Medulla oblongata (tissue), 1 donor: Measurements from ENCODE around the gene RAPGEF5.
"Not testable (repeated sequence)": the region's sequence is repeated elsewhere in the genome, so short reads cannot be mapped to it uniquely, and the experiment has no call there.

Experiments
- DNase-seq: peaks from one replicate; pipeline ENCODE4 v3.0.0-alpha.2; 2015; ENCODE audit errors: extremely low spot score

Gene RAPGEF5

GRCh38 chr7:22082886-22083703 lies 273.9 kb downstream of the RAPGEF5 start:
- DNase-seq = peak; percentile 95

- DNase-seq = no peak
Observed at GRCh38 chr7:22082553-22082885, 274.4 kb downstream of the RAPGEF5 start.

- DNase-seq = not testable (repeated sequence)
Observed at GRCh38 chr7:22080219-22080618, 276.7 kb downstream of the RAPGEF5 start.

GRCh38 chr7:22078872-22079271 lies 278.1 kb downstream of the RAPGEF5 start:
- DNase-seq = not testable (repeated sequence)

- no peak for DNase-seq
Observed at GRCh38 chr7:22075561-22075960, 281.4 kb downstream of the RAPGEF5 start.

- DNase-seq = no peak
Observed at GRCh38 chr7:22074897-22075296, 282.1 kb downstream of the RAPGEF5 start.
